ENCODE results near the gene GGCT.

Gene GGCT

DNA sequence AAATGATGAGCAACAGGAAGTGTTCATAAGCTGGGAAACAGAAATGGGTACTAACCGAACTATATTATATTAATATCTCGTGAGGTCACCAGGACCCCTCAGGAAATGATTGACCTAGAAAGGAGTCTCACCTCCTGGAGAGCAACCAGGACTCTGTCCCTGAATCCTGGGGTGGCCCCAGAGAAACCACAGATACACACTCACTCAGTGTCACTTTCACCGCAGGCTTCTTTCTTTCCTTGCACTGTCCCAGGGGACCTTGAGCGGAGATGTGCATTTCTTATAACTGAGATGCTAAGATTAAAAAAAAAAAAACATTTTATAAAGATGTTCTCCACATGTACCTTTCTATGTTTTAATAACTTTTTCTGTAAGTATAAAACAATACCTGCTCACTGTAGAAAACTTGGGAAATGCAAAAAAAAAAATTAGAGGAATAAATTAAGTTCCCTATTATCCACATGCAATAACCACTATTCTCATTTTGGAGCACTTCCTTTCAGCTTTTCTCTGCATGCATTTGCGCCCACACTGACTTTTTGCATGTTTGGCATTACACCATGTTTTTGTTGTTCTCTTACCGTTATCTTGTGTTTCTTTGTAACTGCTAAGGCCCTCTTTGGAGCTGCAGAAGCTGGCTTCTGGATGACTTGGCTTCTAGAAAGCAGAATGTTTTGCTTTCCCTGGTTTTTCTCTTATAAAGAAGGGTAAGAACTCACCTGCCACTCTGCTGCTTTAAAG, 41.1 kb downstream of the GGCT start:
- DNase-seq (ENCODE audit: low read depth in 2 of 2) = no peak

DNA sequence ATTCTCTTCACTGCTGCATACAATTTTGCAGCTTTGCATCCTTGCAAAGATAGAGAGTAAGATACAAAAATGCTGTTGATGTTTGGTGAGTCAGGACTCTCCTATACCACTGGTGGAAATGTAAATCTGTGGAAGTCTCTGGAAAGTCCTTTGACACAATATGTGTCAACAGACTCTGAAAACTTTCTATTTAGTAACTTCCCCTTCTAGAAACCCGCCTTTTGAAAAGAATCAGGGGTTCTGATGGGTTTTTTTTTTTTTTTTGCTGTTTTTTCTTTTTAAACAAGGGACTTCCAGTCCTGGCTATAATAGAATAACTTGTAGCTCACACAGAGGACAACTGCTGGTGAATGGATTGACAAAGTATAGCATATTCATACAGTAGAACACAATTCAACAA, 42.5 kb downstream of the GGCT start:
- DNase-seq (ENCODE audit: low read depth in 2 of 2) = no peak

DNA sequence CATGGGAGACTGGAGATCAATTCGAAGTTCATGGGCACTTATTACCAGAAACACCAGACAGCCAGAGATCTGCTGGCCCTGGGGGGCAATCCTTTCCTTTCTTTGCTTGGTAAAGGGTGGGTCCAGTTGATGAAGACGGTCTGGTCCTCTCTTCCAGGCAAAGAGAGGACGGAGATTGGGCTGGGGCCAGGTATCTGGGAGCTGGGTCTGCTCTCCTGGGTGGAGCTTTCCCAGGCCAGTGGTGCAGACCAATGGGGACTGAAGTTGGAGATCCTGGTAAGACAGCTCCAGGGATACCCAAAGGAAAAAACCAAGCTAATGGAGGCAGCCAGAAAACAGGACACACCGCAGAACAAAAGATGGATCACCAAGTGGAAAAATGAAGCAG, 44.4 kb downstream of the GGCT start:
- no peak for DNase-seq (ENCODE audit: low read depth in 2 of 2)

GRCh38 chr7:30459591-30460245, 44.9 kb downstream of the GGCT start:
- DNase-seq (ENCODE audit: low read depth in 2 of 2) = no peak

- no peak for DNase-seq (ENCODE audit: low read depth in 2 of 2)
Observed at GRCh38 chr7:30458311-30458710, 46.3 kb downstream of the GGCT start.

DNA sequence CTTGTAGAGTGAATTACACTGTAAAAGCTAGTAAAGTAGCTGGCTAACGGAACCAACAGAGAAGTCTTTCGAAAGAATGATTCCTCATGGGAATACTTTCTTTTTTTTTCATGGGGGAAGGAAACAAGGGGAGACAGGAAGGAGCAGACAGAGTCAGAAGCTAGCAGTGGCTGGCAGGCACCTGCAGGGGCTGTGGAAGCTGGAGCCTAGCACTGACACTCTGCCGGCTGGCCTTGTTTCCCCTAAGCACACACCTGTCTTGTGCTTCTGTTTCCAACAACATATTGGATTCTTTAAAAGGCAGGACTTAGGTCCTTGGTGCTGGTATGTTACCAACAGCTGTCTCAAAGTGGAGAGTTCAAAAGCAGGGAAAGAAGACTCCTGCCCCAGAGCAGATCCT, 50.7 kb downstream of the GGCT start:
- no peak for DNase-seq (ENCODE audit: low read depth in 2 of 2)

DNA sequence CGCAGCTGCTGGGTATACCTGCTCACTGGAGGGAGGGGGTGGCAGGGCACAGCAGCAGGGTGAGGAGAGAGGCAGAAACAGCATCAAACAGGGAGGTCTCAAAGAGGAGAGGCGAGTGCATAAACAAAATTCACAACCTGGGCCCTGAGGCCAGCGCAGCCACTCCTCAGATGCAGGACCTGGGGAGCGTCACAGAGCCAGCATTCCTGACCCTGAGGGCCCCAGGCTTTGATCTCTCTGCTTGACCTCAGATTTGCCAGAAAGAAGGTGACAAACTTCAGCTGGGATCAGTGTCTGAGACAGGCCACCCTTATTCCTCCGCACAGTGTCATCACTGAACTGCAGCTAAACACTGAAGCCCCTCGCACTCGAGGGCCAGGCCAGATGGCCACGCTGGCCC, 51.6 kb downstream of the GGCT start:
- no peak for DNase-seq (ENCODE audit: low read depth in 2 of 2)

DNA sequence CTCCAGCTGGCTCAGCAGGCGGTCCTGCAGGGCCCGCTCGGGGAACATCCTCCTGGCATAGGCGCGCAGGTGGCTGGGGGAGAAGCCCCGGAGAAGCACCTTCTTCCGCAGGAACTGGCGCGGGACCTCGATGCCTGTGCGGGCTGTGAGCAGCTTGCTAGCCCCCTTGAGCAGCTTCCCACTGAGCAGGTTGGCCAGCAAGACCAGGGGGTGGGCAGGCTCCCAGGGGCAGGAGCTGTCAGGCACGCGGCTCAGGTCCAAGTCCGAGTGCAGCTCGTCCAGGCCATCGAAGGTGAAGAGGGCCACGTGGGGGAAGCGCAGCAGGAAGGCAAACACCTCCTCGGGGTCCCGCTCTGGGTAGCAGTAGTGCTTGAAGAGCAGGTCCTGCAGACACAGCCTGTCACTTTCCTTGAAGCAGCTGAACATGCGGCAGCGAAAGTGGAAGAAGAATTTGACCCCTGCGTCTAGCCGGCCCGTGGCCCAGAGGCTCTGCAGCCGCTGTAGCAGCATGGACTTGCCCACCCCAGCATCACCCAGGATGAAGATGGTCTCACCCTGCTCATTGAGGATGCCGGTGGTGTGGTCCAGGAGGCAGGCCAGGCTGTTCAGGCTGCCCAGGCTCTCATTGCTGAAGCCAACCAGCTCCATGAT, 52.2 kb downstream of the GGCT start:
- DNase-seq (ENCODE audit: low read depth in 2 of 2) = no peak

- no peak for DNase-seq (ENCODE audit: low read depth in 2 of 2)
Observed at GRCh38 chr7:30451539-30452279, 52.9 kb downstream of the GGCT start.

DNA sequence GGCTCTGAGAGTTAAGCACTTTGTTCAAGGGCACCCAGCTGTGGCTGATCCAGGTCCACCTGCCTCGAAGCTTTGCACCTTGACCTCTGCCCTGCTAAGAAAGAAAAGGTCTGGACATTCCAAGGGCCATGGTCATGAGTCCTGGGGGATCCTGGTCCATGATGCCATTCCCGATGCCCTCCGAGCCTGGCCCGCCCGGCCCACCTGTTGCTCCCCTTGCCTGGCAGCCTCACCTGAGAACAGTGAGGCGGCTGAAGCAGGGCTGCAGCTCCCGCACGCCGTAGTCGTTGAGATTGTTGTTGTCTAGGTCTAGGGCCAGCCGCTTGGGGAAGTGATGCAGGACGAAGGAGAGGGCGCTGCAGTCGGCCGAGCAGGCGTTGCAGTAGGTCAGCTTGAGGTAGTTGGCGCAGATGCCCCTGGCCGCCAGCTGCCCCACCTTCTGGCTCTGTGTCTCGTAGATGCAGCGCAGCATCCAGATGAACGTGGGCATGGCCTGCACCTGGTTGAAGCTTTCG, 53.6 kb downstream of the GGCT start:
- no peak for DNase-seq (ENCODE audit: low read depth in 2 of 2)

DNA sequence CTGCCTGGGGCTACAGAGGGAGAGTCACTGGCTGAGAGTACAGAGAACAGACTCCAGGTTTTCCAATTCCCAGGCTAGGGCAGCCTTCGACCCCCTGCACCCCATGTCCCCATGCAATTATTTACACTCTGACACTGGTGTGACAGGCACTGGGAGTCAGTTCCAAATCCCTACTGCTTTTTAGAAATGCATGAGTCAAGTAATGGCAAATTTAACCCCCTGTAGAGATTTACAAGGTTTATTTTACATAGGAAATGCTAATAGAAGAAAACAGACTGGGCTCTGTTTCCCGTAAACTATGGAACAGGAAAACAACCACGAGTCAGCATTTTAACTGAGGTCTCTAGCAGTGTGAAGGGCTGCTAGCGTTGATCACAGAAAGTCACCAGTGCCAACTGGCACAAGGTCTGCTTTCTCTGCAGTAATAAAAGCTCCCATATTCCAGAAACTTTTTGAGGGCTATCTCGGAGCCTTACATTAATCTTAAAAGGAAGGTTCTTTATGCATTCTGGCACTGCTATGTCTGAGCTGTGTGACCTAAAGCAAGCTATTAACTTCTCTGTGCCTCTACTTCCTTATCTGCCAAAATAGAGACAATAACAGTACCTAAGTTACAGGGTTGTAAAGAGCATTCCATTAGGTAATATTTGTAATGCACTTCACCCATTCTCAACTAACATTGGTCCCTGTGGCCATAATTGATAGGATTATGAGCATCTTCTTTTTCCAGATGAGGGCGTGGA, 54.2 kb downstream of the GGCT start:
- no peak for DNase-seq (ENCODE audit: low read depth in 2 of 2)

DNA sequence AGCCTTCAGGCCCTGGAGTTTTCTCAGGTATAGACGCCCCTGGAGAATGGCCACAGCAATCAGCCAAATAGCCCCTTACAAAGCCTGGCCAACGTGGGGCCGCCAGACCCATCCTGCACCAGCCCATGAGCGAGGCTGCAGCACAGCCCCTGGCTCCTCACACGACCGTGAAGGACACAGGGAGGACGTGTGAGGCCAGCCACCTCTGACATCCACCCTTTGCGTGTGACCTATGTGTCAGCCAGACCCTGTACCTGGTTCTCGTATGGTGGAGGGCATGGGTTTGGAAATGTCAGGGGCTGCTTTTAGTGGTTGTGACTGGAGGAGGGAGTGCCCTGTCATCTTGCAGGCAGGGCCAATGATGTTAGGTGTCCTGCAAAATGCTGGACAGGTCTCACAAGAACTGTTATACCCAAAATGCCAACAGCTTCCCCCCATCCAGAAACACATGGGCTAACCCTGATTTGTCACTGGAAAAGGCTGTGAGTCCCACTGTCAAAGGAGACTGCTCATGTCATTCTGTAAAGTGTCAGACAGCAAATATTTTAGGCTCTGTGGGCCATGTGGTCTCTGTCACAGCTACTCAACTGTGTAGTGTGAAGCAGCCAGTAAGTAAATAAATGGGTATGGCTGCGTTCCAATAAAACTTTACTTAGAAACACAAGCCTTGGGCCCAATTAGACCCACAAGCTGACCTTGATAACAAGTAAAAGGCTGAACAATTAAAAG, 56.0 kb downstream of the GGCT start:
- DNase-seq (ENCODE audit: low read depth in 2 of 2) = no peak

DNA sequence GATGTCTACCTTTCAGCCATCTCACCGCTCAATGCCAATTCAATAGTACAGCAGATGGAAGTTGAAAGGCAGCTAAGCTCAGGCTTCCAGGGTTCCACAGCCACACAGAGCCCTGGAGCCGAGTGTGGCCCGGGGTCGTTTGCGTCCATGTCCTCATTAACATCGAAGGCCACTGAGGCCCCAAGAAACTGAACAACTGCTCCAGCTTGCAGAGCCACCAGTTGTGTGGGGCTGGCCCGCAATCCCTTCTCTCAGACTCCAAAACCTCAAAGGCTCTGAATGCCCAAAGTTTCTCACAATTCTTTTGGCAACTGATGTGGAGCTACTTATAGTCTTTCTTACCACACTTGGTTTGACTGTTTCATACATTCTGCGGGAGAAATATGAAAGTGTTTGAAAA, 57.2 kb downstream of the GGCT start:
- DNase-seq (ENCODE audit: low read depth in 2 of 2) = no peak
